Subcutaneous abdominal adipose tissue (tissue), 5 donors: ENCODE data around the gene NCKAP5.

Experiments
- H3K27ac ChIP-seq: one replicate; pipeline ENCODE4 v1.7.0; 2013; ENCODE audit warnings: low read depth, mild to moderate bottlenecking, inconsistent platforms, low read length, moderate library complexity
- H3K27me3 ChIP-seq, 5 donors: one replicate each; pipeline ENCODE4 v1.7.0; 2013; ENCODE audit warnings: low read length in 5 of 5, inconsistent platforms in 1 of 5; ENCODE audit not compliant: control insufficient read depth in 5 of 5, insufficient read depth in 4 of 5
- H3K36me3 ChIP-seq, 5 donors: one replicate each; pipeline ENCODE4 v1.7.0; 2013; ENCODE audit warnings: low read length in 5 of 5; ENCODE audit not compliant: control insufficient read depth in 5 of 5, insufficient read depth in 5 of 5
- H3K4me1 ChIP-seq, 5 donors: one replicate each; pipeline ENCODE4 v1.7.0; 2013; ENCODE audit warnings: low read length in 5 of 5, mild to moderate bottlenecking in 3 of 5, moderate library complexity in 1 of 5; ENCODE audit not compliant: control insufficient read depth in 5 of 5, insufficient read depth in 5 of 5
- H3K4me3 ChIP-seq, 5 donors: one replicate each; pipeline ENCODE4 v1.7.0; 2013; ENCODE audit warnings: low read length in 5 of 5, low read depth in 1 of 5
- H3K9ac ChIP-seq, 5 donors: one replicate each; pipeline ENCODE4 v1.7.0; 2013; ENCODE audit warnings: low read length in 5 of 5, mild to moderate bottlenecking in 4 of 5, moderate library complexity in 3 of 5
- H3K9me3 ChIP-seq, 5 donors: one replicate each; pipeline ENCODE4 v1.7.0; 2013; ENCODE audit warnings: low read length in 5 of 5; ENCODE audit not compliant: control insufficient read depth in 5 of 5
- donor health status: healthy.
- donor health status: healthy.
- donor health status: healthy.
- donor health status: healthy.
- donor health status: healthy.

Gene NCKAP5

DNA sequence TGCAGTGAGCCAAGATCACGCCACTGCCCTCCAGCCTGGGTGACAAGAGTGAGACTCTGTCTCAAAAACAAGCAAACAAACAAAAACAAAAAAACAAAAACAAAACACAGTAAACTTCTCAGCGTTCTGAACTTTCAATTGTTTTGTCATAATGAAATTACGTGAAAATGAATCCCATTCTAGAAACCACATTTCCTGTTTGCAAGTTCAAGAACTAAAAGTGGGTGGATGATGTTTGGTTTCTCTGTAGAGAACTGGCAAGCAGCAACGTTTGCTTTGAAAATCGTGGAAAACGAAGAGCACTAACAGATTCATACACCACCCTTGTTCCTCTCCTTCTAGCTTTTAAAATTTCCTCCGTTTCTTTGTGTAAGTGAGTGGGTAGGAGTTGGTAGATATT, 672.2 kb downstream of the NCKAP5 start:
- no peaks in the 10 kb centered on the region for H3K4me1 ChIP-seq
- peaks cover 0 to 5% (median 0%) of the 10 kb centered on the region in 5 donors for H3K9me3 ChIP-seq
- H3K4me3 ChIP-seq = no peak overlapping the region
- H3K27me3 ChIP-seq = no peaks in the 10 kb centered on the region
- no peak overlapping the region for H3K27ac ChIP-seq
- no peak overlapping the region for H3K9ac ChIP-seq
- no peaks in the 10 kb centered on the region for H3K36me3 ChIP-seq

DNA sequence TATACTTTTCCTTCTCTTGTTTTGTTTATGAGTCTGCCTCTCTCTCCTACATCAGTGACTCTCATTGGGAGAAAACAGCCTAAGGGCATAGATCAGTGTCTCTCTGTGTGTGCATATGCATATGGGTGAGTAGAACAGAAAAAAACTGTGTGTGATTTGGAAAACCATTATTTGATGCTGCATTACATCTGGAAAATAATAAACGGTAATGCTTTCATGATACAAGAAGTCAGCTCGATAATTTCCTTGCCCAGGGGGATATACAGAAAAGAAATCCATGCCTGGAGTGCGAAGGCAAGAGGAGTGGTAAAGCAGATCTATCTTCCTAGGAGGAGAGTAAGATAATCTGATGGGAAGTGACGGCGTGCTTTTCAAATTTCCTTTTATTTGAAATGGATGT, 676.8 kb downstream of the NCKAP5 start:
- H3K9ac ChIP-seq = no peak overlapping the region
- H3K4me3 ChIP-seq = no peak overlapping the region
- no peak overlapping the region for H3K27ac ChIP-seq
- no peaks in the 10 kb centered on the region for H3K4me1 ChIP-seq
- H3K36me3 ChIP-seq = no peaks in the 10 kb centered on the region
- no peaks in the 10 kb centered on the region for H3K27me3 ChIP-seq
- peaks cover 0 to 4% (median 0%) of the 10 kb centered on the region in 5 donors for H3K9me3 ChIP-seq

DNA sequence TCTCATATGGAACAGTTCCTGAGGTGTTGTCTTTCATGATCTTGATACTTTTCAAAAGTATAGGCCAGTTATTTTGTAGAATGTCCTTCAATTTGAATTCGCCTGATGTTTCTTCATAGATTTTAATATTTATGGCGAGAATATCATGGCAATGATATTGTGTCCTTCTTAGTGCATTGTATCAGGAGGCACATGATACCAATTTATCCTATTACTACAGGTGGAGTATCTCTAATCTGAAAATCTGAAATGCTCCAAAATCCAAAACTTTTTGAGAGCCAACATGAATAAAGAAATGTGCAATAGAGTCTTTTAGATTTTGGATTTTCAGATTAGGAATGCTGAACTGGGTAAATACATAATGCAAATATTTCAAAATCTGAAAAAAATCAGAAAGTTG, 681.7 kb downstream of the NCKAP5 start:
- Histone ChIP-seq H3K27me3 (no peaks in the 10 kb centered on the region), H3K36me3 (no peaks in the 10 kb centered on the region), H3K9ac (no peak overlapping the region), H3K27ac (no peak overlapping the region), H3K4me1 (no peaks in the 10 kb centered on the region), H3K4me3 (no peak overlapping the region), H3K9me3 (peaks cover 0 to 7% (median 0%) of the 10 kb centered on the region in 5 donors)

DNA sequence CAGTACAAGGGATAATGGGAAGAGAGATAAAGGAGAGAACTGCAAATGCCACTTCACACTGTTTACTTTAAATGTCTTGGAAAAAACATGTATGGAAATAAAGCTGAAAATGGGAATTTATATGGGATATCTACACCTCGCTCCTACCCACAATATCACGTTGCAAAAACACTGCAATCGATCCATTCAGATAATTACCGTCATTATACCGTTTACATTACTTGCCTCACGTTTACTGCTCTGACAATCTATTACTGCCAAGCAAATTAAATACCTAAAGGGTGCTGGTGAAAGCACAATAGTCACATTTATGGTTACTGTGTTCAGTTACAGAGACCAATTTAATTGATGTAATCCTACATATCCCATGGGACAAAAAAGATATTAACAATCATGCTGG, 683.6 kb downstream of the NCKAP5 start:
- H3K4me3 ChIP-seq = no peak overlapping the region
- no peaks in the 10 kb centered on the region for H3K36me3 ChIP-seq
- peaks cover 0 to 7% (median 0%) of the 10 kb centered on the region in 5 donors for H3K9me3 ChIP-seq
- no peaks in the 10 kb centered on the region for H3K4me1 ChIP-seq
- H3K27me3 ChIP-seq = no peaks in the 10 kb centered on the region
- no peak overlapping the region for H3K27ac ChIP-seq
- H3K9ac ChIP-seq = no peak overlapping the region

DNA sequence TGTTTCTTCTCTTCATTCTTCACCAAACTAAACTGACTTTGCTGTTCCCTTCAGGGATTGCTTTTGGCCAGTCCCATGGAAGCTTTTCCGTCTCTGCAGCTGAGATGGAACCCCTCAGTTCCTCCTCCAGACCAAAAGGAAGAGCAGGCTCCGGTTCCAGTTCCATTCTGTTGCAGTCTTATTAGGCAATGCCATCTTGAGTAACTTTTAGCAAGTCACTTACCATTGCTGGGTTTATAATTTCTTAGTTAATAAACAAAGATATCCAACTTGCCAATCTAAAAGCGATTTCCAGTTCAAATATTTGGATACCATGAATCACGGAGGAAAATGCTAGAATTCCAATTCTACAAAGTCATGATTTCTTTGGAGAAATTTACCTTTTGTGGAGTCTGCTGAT, 684.0 kb downstream of the NCKAP5 start:
- H3K9ac ChIP-seq = no peak overlapping the region
- peaks cover 0 to 7% (median 0%) of the 10 kb centered on the region in 5 donors for H3K9me3 ChIP-seq
- H3K27me3 ChIP-seq = no peaks in the 10 kb centered on the region
- H3K27ac ChIP-seq = no peak overlapping the region
- H3K4me3 ChIP-seq = no peak overlapping the region
- no peaks in the 10 kb centered on the region for H3K36me3 ChIP-seq
- H3K4me1 ChIP-seq = no peaks in the 10 kb centered on the region

DNA sequence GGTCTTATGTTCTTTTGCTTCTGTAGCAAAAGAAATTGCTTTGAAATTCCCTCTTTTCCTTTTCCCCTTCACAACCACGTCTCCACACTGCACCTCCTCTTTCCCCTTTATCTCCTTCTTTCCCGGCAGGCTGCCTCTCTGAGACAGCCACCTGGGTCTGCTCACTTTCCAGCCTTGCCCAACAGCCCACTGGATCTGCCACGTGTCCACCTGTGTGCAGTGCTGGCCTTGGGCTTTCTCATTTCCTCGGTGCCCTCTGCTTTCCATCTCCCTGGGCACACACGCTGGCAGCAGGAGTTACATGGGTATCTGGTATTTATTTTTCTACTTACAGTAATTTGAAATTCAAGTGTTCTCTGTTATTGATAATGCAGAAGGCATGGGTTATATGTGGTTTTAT, 684.8 kb downstream of the NCKAP5 start:
- no peak overlapping the region for H3K4me3 ChIP-seq
- no peak overlapping the region for H3K27ac ChIP-seq
- no peaks in the 10 kb centered on the region for H3K4me1 ChIP-seq
- no peak overlapping the region for H3K9ac ChIP-seq
- peaks cover 0 to 7% (median 0%) of the 10 kb centered on the region in 5 donors for H3K9me3 ChIP-seq
- no peaks in the 10 kb centered on the region for H3K27me3 ChIP-seq
- no peaks in the 10 kb centered on the region for H3K36me3 ChIP-seq

DNA sequence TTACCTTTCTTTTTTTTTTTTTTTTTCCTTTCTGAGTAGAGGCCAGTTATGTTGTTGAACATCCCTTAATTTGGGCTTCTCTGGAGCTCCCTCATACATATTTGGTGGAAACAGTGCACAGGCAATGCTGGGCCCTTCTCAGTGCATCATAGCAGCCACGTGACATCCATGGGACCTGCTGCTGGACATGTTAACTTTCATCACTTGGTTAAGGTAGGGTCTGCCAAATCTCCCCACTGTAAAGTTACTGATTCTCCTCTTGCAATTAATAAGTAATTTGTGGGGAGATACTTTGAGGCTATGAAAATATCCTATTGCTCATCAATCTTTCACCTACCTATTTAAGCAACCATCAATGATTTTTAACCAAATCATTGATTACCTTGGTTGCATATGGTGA, 686.7 kb downstream of the NCKAP5 start:
- Histone ChIP-seq H3K9ac (no peak overlapping the region), H3K9me3 (peaks cover 0 to 3% (median 0%) of the 10 kb centered on the region in 5 donors), H3K4me1 (no peaks in the 10 kb centered on the region), H3K36me3 (no peaks in the 10 kb centered on the region), H3K27me3 (no peaks in the 10 kb centered on the region), H3K27ac (no peak overlapping the region), H3K4me3 (no peak overlapping the region)

DNA sequence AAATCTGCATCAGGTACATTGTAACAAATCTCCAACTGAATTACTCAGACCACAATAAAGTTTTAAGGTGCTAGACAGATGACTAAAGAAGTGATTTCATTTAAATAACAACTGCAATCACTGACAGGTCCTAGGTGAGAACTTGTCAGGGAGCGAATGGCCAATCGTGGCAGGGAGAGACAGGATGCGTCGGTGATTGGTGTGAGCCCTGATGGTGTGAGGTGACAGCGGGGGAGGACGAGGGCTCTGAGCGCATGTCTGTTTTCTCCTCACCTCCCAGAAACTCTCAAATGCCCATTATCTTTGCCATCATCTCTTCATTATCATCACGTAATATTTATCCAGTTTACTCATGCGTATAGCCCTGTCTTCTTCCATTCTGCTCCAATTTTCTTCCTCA, 690.3 kb downstream of the NCKAP5 start:
- H3K27me3 ChIP-seq = no peaks in the 10 kb centered on the region
- no peaks in the 10 kb centered on the region for H3K9me3 ChIP-seq
- no peak overlapping the region for H3K4me3 ChIP-seq
- no peaks in the 10 kb centered on the region for H3K36me3 ChIP-seq
- no peak overlapping the region for H3K27ac ChIP-seq
- H3K9ac ChIP-seq = no peak overlapping the region
- no peaks in the 10 kb centered on the region for H3K4me1 ChIP-seq

DNA sequence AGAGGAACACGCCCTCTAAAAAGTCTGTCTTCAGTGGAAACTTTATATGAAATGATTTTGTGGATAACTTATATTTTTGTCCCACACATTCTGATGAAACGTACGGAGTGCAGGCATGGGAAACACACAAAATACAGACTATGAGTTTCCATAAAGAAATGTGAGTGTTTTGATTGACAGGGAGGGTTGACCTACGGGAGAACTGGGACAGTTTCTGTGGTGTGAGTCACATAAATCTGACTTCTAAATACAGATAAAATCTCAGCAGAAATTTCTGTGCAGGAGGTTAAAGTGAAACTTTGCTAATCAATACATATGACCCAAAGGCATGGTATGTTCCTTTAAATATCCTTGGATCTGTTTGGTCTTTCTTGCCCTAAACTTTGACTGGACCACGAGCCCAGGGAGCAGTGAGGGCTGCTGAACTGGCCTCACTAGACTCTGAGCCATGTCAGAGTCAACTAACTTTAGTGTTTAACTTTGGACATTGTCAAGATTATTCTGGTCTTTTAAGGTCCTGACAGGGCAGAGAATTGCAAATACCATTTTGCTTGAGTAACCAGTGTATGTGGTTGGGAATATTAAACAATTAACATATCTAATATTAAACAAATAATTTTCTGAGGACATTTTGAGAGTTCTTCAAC, 691.4 kb downstream of the NCKAP5 start:
- Histone ChIP-seq H3K9me3 (no peaks in the 10 kb centered on the region), H3K36me3 (no peaks in the 10 kb centered on the region), H3K9ac (no peak overlapping the region), H3K27me3 (no peaks in the 10 kb centered on the region), H3K4me3 (no peak overlapping the region), H3K4me1 (no peaks in the 10 kb centered on the region), H3K27ac (no peak overlapping the region)

DNA sequence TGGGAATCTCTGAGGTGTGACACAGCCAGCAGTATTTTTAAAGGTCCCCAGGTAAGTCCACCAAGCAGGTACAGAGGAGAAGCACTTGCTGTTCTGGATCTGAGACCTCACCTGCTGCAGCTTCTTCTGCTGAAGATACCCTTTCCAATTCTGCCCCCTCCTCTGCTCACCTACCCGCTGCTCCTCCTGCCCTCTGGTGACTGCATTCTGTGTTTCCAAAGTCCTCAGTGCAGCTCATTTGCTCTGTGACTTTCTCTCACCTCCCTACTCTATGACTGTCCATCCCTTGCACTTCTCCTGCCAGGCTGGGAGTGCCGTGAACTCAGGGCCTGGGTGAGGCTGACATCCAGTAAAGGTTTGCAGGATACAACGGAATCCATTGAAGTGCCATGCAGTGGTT, 693.1 kb downstream of the NCKAP5 start:
- no peaks in the 10 kb centered on the region for H3K27me3 ChIP-seq
- H3K4me3 ChIP-seq = no peak overlapping the region
- no peaks in the 10 kb centered on the region for H3K36me3 ChIP-seq
- H3K9ac ChIP-seq = no peak overlapping the region
- H3K9me3 ChIP-seq = no peaks in the 10 kb centered on the region
- no peak overlapping the region for H3K27ac ChIP-seq
- H3K4me1 ChIP-seq = no peaks in the 10 kb centered on the region

DNA sequence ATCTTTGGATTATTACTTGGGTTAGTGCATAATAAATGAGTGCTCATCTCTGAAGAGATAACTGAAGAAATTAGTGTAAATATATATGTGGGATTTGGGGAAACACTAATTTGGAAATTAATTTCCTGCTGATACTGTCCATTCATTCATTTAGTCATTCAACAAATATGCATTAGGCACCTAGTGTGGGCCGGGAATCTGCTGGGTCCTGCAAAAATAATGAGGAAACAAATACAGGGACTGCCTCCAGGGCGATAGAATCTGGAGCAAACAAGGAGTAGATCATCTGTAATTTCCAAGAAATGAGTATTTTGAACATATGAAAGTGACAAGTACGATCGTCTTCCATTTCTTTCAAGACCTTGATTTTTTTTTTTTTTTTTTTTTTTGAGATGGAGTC, 694.5 kb downstream of the NCKAP5 start:
- no peaks in the 10 kb centered on the region for H3K9me3 ChIP-seq
- H3K27ac ChIP-seq = no peak overlapping the region
- no peak overlapping the region for H3K4me3 ChIP-seq
- no peaks in the 10 kb centered on the region for H3K27me3 ChIP-seq
- H3K36me3 ChIP-seq = no peaks in the 10 kb centered on the region
- no peaks in the 10 kb centered on the region for H3K4me1 ChIP-seq
- H3K9ac ChIP-seq = no peak overlapping the region
